CD4-positive, alpha-beta T cell treated with Interleukin-1 beta for 1 hour (primary cell): ENCODE data around the gene PGM2L1.
A peak's percentile ranks its signal among the peaks of the same experiment; 100 is the strongest.
"Not testable (repeated sequence)": the region's sequence is repeated elsewhere in the genome, so short reads cannot be mapped to it uniquely, and the experiment has no call there.

ENCODE experiments used
- DNase-seq, 2 donors: peaks; one replicate each; pipeline ENCODE4 v3.0.0-alpha.2; 2020 to 2022

The PGM2L1 gene

DNA sequence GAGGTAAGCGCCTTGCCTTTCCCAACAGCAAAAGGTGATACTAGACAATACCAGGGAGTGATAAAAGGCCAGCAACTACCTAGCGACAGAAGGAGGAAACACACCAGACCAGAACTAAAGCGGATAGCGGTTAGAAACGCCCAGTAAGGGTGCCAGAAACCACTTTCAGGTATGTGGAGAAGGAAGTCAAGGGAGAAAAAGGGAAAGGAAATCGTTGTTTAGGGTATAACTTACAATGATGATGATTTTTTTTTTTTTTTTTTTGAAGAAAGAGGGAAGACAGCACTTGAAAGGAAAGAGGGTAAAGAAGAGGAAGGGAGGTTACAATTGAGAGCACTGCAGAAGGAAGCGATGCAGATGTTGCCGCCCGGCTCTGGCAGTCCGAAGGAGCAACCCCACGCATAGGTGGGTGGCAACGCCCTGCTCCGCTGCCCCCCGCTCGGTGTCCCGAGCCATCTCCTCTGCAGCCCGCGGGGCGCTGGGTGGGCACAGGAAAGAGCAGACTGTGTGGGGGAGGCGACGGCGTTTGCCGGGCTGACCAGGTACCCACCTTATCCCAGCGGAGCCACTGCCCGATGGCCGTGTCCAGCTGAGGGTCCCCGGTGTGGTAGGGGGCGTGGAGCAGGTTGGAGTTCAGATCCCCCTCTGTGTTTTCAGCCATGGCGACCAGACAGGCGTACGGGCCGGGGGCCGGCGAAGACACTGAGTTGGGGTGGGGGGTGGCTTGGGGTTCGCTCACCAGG is 561 bp downstream of the PGM2L1 start:
- peak; percentile 31 to 59 for DNase-seq

DNA sequence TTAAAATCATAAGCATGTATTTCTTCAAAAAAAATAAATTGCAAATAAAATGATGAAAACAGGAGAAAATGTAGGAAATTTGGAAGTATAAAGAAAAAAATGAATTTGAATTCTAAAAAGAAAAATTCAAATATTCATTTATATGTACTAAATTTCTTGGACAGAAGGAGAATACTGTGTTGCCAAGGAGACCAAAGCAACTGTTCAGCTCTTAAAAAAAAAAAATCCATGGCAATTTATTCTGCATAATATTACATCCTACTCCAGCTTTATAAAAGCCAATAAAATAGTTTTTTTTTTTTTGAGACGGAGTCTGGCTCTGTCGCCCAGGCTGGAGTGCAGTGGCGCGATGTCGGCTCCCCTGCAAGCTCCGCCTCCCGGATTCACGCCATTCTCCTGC is 6.0 kb downstream of the PGM2L1 start:
- no peak for DNase-seq

DNA sequence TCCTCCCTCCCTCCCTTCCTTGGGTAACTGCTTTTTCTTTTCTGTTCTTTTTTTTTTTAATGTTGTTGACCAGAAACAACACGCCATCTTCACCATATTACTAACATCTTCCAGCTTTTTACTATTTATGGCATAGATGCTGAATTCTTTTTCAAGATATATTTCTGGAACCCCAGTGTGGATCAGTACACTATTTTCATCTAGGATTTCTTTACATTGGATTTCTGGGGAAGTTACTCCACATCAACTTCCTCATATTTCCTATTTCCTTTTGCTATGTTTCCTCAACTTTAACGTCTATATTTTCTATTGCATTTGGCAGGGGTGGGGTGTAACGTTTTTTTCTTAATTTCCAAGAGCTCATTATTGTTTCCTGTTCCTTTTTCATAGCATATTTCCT is 7.0 kb downstream of the PGM2L1 start:
- DNase-seq = no peak

DNA sequence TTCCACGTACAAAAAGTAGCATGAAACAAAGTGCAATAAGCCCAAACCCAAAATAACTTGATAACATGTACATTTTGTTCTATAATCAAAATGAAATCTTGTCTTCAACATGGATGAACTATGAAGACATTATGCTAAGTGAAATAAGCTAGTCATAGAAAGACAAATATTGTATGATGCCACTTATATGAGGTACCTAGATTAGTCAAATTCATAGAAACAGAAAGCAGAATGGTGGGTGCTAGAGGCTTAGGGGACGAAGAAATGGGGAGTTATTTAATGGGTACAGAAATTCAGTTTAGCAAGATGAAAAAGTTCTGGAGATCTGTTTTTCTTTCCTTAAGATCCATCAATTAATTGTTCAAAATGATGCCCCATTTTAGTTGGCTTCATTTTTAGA is 7.5 kb downstream of the PGM2L1 start:
- no peak for DNase-seq

DNA sequence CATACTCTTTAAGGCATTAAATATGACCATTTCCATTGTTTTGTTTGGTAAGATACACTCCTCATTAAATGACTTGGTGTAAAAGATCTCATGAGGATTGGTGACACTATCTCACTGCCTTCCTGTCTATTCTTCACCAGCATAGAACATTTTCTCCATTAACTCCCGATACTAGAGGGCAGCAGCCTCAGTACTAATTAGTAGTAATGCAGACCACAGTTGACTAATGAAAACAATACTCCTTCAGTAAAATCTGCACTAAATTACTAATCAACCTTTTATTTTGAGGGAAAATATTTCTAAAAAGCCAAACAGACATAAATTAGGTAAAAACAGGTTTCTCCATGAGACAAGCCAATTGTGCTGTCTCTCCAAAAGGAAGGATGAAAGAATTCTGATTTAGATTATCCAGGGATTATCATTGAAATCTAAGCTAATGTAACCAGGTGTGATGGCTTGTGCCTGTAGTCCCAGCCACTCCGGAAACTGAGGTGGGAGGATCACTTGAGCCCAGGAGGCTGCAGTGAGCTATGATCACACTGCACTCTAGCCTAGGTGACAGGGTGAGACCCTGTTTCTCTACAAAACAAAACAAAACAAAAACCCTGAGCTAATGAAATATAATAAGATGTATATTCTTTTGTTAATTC is 9.4 kb downstream of the PGM2L1 start:
- peak; percentile 32 to 78 for DNase-seq

DNA sequence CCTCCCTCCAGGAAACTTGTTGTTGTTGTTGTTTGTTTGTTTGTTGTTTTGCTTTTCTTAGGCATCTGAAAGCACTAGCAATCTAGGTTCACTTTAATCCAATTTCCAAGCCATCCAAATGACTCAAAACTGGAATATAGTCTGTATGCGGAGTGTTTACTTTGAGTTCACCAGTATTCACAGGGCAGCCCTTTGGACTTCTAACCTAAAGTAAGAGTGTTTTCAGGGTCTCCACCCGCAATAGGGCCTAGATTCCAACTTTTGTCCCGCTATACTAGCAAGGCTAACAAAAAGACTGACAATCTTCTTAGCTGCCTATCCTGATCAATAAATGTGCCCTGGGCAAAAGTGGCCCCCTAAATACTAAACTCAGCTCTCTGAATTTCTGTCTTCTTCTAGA is 13.6 kb downstream of the PGM2L1 start:
- DNase-seq = no peak

DNA sequence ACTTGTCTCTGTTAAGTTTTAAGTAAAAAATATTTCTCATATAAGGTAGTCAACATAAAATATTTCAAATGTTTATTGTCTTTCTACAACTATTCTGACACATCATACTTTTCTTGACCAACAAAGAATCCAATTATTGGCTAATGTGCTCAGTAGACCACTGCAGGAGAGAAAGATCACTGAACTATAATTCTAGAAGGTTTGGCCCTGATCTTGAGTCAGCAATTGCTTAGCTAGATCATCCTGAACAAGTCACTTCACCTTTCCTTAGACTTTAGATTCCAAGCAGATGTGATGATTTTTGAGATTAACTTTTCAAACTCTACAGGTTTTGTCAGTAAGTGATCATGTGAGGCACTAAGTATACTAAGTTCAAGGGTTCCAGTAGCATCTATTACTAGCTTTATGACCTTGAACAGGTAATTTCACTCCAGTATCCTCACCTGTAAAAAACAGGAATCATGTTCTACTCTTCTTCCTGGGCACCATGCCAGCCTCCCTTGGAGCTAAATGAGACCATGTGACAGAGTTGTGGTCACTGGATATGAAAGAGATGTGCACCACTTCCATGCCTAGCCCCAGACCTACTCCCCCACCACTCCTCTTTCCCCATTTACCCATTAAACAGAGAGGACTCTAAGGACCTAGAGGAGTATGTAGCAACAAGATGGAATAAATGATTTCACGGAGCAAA is 17.3 kb downstream of the PGM2L1 start:
- no peak for DNase-seq

DNA sequence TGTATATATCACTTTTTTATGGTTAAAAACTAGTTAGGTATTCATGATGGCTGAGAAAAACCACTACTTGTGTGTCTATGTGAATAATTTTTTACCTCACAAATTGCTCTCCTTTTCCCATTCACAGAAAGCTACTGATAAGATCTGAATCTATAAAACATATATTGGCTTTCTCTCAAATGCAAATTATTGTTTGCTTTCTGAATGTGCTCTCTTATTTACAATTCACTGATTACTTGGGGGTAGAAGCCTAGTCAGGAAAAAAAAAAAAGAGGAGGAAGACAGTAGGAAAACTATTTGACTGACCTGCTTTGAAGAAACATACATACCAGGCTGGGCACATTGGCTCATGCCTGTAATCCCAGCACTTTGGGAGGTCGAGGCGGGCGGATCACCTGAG is 20.5 kb downstream of the PGM2L1 start:
- DNase-seq = no peak

DNA sequence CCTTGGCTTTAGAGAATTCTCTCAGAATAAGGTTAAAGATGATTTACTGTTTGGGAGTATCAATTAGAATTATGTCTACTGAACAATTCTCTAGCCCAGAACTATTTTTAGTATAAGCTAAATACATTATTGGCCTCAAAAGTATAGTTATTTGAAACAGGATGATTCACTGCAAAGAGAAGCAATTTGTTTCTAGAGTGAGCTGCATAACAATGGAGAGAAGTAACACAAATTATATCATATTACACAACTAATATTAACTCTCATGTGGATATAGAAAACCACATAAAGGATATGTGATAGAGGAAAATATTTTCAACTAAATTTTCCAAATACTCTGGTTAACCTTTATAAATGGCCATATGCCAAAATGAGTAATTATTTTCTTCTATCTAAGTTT is 24.9 kb downstream of the PGM2L1 start:
- no peak for DNase-seq

DNA sequence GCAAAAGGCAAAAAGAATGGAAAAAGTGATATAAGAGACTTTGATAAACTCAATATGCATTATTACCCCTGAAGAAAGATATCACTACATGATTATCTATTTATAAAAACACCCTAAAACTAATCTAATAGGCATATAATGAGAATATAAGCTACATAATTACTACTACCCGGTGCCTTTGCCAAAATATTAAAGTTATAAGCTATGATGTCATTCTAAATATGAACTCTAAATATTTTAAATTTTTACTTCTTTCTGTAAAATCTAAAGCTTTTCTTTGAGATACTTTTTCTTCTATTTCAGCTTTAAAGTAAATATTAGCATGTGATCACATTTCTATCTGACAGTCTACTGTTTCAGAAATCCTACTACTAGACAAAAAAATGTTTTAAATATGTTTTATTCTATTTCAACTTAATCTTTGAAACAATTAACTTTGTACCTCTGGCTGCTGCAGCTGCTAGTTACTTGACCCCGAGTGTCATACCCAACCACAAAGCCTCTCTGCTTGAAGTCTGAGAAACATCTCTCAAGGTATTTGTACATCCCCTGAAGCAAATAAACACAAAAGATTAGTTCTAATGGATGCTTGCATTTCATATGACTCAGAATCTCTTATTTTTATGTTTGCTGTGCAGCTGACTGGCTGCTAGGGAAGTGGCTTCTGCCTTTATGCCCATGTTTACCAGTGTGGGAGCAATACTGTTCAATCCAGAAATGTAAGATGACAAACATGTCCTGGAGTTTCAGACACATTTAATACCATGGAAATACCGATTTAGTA is 26.8 kb downstream of the PGM2L1 start:
- no peak for DNase-seq

DNA sequence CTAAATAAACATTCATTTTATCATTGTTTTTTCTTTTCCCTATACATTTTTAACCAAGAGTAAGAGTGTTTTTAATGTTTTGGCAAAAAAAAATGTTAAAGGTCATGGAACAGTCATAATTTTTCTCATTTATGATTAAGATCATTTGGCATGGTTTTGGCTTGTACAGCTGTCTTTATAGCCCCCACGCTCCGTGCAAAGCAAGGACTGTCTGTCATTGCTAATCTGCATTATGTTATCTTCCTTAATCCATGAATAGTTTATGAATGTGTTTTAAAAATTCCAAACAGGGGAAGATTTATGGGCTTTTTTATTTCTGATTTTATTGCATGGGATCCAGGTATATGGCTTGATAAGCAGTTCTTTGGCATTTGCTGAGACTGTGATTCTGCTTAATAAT is 28.1 kb downstream of the PGM2L1 start:
- no peak for DNase-seq

DNA sequence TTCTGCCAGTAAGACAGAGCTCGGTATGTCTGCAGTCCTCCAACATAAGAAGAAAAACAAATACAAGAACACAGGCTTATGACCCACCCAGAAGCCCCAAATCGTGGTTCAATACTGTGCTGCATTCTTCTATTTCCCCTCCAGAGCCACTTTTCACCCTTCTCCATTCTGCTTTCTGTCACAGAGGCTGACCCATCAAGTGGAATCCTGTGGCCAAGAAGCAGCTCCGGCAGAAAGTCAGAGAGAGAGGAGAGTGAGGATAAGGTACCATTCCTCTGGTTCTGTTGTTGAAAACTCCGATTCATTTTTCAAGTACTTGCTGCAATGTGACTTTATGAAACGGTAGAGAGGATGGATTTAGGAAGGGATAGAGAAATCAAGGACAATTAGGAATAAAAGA is 30.4 kb downstream of the PGM2L1 start:
- no peak for DNase-seq

DNA sequence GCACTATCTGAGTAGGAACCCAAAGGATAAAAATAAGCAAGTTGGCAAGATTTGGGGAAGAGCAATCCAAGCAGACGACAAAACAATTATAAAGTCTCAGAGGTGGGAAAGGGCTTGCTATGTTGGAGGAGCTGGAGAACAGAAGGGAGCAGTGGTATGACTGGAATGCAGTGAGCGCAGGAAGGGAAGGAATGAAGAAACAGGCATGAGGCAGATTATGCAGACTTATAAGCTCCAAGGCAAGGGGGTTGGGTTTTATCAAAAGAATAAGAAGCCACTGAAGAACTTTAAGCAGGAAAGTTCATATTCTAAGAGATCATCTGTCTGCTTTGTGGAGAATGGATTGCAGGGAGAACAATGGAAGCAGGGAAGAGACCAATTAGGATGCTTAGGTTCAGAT is 31.7 kb downstream of the PGM2L1 start:
- DNase-seq = no peak

DNA sequence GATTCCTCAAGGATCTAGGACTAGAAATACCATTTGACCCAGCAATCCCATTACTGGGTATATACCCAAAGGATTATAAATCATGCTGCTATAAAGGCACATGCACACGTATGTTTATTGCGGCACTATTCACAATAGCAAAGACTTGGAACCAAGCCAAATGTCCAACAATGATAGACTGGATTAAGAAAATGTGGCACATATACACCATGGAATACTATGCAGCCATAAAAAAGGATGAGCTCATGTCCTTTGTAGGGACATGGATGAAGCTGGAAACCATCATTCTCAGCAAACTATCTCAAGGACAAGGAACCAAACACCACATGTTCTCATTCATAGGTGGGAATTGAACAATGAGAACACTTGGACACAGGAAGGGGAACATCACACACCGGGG is 32.4 kb downstream of the PGM2L1 start:
- not testable (repeated sequence) for DNase-seq

DNA sequence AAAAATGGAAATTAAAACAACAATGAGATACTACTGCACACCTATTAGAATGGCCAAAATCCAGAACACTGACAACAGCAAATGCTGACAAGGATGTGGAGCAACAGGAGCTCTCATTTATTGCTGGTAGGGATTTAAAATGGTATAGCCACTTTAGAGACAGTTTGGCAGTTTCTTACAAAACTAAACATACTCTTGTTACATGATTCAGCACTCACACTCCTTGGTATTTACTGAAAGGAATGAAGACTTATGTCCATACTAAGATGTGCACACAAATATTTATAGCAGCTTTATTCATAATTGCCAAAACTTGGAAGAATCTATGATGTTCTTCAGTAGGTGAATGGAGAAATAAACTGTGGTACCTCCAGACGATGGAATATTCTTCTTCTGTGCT is 40.8 kb downstream of the PGM2L1 start:
- DNase-seq = no peak

DNA sequence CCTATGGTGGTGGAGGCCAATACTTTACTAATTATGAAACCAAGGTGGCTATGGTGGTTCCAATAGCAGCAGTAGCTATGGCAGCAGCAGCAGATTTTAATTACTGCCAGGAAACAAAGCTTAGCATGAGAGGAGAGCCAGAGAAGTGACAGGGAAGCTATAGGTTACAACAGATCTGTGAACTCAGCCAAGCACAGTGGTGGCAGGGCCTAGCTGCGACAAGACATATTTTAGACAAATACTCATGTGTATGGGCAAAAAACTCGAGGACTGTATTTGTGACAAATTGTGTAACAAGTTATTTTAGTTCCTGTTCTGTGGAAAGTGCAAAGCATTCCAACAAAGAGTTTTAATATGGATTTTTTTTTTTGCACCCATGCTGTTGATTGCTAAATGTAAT is 42.6 kb downstream of the PGM2L1 start:
- no peak for DNase-seq

DNA sequence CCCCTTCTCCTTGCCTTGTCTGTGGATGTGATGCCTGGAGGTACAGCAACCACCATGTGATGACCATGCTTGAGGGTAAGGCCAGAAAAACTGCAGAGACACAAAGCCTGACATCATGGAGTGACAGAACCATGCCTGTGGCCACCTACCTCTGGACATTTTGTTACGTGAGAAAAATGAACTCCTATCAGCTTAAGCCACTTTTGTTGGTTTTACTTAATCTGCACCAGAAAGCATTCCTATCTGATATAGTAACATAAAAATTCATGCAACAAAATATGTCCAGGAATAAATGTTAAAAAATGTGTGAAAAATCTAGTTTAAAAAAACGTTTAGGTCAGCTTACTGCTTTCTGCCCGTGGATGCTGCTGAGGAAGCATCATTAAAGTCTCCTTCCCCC is 44.2 kb downstream of the PGM2L1 start:
- DNase-seq = no peak

DNA sequence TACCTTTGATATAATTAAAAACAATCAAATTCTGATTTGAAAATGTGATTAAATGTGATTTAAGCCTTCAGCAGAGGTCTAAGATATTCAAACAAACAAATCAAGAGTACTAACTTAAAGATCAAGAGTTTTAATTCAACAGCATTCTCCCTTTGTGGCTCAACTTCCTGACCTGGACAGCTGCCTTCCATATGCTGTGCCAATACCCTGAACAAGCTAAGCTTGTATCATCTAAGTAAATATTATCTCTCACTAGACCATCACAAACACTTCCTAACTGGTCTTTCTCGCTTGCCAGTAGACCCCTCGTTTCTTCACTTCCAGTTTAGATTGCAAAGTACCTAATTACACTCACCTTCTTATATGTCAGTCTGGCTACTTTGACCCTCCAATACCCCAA is 50.9 kb downstream of the PGM2L1 start:
- no peak for DNase-seq

DNA sequence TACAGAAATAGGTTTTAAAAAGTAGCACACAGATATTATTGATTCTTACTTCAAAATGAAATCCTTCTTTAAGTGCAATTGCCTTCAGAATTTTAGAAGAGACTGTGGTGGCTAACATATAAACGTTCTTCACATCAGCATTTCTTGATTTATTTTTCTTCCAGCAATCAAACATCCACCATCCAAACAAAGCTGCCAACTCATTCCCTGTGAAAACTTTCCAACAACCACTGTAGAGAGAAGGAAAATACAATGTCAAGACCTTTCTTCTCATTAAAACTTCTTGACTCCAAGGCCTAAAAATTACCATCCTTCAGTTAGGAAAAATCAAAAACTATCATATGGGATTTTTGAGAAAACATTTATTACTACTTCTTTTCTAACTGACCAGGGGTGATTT is 52.8 kb downstream of the PGM2L1 start:
- no peak for DNase-seq

DNA sequence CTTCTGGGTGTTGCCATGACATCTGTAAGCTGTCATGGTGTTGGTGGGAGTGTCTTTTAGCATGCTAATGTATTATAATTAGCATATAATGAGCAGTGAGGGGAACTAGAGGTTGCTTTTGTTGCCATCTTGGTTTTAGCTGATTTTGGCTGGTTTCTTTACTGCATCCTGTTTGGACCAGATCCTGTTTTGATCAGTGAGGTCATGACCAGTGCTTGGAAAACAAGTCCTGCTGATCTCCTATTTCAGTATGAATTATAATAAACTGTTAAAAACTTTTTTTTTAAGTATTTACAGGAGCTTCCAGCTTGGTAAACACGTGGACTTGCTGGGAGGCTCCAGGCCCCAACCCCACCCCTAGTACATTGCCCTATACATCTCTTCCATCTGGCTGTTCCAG is 56.3 kb downstream of the PGM2L1 start:
- DNase-seq = no peak

DNA sequence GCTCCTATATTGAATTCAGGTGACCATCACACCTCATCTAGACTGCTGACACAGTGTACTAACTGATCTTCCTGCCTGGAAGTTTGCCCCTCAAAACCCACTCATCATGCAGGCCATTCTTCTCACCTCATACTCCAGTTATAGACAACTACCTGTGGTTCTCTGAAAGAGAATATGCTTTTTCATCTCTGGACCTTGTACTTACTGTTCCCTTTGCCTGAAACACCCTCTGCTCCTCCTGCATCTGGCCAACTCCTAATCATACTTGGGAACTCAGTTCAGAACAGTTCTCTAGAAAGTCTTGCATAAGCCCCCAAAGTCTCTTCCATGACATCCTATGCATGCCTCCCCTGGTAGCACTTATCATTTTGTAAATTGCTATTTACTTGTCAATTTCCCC is 58.6 kb downstream of the PGM2L1 start:
- no peak for DNase-seq

DNA sequence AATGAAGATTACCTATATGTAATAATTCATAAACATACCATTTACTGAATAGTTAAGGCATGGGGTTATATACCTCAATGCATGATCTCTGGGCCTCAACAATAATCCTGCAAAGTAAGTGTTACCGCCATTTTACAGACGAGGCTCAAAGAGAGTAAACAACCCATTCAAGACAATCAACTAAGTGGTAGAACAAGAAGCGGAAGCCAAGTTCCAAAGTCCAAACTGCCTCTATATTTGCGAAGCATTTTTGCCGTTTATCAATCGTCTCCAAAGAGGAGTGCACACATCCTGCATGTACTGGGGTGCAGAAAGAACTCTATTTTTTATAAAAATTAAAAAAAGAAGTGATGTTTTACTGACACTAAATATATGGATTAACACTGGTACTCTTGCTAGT is 59.3 kb downstream of the PGM2L1 start:
- DNase-seq = no peak

DNA sequence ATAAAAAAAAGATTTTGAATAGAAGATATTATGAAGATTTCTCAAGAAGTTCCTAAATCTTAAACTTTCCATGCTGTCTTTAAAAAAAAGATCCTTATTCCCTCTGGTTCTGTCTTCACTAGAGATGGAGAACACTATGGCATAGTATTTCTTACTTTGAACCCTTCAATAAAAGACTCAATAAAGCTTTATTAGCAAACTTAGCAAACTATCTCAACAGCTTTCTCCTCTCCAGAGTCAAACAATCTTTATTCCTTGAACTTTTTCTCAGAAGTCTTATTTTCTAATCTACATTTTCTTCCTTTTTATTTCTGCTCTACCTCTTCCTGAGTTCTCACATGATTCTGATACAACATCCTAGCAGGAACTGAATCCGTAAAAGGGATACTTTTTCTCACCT is 65.0 kb downstream of the PGM2L1 start:
- DNase-seq = no peak

DNA sequence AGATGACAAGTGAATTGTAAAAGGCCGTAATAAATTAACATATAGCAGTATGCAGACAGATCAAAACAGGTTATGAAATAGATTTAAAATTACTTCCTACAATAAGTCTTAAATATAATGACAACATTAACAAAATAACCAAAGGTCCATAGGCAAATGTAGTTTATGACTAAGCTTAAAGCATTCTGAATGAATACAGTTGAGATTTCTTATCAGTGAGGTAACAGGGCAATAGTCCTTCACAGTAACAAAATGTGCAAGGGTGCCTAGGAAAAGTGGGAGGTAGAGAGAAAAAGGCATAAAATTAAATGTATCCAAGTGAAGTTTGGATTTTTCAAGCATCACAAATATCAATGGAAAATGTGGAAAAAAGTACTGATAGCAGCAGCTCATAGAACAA is 65.9 kb downstream of the PGM2L1 start:
- no peak for DNase-seq
